ENCODE results near the gene DLEC1.
"Not testable (repeated sequence)": the region's sequence is repeated elsewhere in the genome, so short reads cannot be mapped to it uniquely, and the experiment has no call there.

GRCh38 chr3:38053813-38054498 lies 14.9 kb downstream of the DLEC1 start:
- not testable (repeated sequence) for TF ChIP-seq EP300 (IDR thresholded peaks at IDR 0.05); CTCF (IDR thresholded peaks at IDR 0.05); POLR2A (IDR thresholded peaks at IDR 0.05; ENCODE audit: low read depth)

Data from esophagus muscularis mucosa (tissue), 4 donors.